GM19395 (cell line): ENCODE results near the gene EDEM2.
"Not testable (repeated sequence)": the region's sequence is repeated elsewhere in the genome, so short reads cannot be mapped to it uniquely, and the experiment has no call there.

ENCODE experiments used
- ATAC-seq: cut with Tn5 transposase; IDR thresholded peaks from one replicate; pipeline ENCODE4 v1.9.1; 2021; ENCODE audit warnings: mild to moderate bottlenecking, moderate library complexity; ENCODE audit not compliant: unreplicated experiment

EDEM2 gene

GRCh38 chr20:35088231-35089145, 58.6 kb downstream of the EDEM2 start:
- ATAC-seq, result no peak

- no peak for ATAC-seq
These were observed 59.3 kb downstream of the EDEM2 start for GRCh38 chr20:35087791-35088190.

- ATAC-seq, result no peak
These were observed 59.8 kb downstream of the EDEM2 start for GRCh38 chr20:35087355-35087754.

GRCh38 chr20:35085477-35086225, 61.5 kb downstream of the EDEM2 start:
- ATAC-seq, result no peak

DNA sequence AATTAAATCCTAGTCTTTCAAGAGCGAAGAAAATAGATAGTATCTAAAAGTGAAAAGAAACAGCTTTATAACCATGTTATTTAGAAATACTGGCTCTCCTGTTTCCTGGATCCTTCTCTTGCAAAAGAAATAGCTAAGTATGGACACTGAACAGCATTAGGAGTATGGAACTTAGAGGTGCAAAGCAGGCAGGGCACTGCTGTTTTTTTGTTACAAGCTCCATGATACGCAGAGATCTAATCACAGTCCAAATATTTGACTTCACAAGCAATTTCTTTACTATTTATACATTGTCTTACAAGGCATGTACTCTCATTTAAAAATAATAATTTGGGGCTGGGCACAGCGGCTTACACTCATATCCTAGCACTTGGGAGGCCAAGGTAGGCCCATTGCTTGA, 62.1 kb downstream of the EDEM2 start:
- ATAC-seq, result no peak

DNA sequence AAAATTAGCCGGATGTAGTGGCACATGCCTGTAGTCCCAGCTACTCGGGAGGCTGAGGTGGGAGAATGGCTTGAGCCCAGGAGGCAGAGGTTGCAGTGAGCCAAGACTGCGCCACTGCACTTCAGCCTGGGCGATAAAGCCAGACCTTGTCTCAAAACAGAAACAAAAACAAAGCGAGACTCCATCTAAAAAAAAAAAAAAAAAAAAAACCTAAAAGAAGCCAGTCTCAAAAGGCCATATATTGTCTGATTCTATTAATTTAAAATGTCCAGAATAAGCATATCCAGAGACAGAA, 66.8 kb downstream of the EDEM2 start:
- not testable (repeated sequence) for ATAC-seq

DNA sequence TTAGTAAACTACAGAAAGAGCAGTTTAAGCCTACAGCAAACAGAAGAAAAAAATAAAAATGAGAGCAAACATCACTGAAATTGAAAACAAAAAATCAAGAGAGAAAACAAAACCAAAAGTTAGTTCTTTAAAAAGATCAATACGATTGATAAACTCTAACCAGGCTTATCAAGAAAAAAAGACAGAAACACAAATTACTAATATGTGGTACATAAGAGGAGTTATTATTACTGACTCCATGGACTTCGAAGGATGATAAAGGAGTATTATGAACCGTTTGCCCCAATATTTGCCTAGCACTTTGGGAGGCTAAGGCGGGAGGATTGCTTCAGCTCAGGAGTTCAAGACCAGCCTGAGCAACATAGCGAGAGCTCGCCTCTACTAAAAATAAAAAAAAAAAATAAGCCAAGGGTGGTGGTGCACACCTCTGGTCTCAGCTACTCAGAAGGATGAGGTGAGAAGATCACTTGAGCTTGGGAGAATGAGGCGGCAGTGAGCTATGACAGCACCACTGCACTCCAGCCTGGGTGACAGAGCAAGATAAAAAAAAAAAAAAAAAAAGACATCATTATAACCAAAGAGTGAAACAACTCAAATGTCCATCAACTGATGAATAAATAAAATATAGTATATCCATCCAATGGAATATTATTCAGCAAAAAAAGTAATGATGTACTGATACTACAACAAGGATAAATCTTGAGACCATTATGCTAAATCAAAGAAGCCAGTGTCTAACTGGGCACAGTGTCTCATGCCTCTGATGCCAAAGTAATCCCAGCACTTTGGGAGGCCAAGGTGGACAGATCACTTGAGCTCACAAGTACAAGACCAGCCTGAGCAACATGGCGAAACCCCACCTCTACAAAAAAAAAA, 67.4 kb downstream of the EDEM2 start:
- ATAC-seq, result no peak

DNA sequence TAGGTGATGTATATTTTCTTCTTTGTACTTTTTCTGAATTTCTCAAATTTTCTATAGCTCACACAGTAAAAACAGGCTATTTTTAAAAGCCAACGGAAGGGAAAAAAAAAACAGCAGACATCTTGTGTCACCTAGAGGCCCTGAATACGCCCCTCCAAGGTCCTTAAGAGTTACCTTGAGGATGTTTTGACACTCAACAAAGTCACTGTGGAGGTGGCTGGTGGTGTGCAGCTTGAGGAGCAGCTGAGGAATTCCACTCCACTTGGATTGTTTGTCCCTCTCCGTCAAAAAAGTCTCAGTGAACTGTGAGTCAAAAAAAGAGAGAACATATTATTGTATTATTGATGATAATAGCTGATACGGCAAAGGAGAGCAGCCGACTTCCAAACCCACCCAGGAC, 69.3 kb downstream of the EDEM2 start:
- no peak for ATAC-seq

DNA sequence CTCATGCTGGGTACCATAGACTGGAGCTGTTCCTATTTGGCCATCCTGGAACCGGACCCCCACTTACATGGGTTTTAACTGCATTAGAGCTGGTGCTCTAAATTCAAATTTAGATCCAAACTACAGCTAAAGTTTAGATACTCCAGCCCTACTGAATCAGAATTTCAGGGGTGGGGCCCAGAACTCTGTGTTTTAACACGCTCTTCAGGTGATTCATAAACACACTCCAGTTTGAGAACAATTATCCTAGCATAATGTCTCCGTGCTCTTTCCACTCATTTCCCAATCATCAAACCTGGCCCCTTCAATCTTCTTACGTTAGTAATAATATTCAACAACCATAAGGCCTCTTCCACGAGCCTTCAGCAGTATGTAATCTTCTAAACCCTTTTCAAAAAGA, 69.8 kb downstream of the EDEM2 start:
- ATAC-seq, result no peak

- not testable (repeated sequence) for ATAC-seq
These were observed 75.5 kb downstream of the EDEM2 start for GRCh38 chr20:35071436-35072153.

DNA sequence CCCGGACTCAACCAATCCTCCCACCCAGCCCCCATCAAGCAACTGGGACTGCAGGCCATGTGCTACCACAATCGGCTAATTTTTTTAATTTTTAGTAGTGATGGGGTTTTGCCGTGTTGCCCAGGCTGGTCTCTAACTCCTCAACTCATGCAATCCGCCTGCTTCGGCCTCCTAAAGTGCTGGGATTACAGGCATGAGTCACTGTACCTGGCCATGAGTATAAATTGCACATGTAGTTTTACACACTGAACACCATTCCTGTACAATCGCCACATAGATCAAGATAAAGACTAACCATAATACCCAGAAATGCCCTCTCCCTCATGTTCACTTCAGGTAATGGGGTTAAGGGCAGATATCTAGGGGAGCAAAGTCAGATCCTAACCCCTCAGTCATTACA, 80.9 kb downstream of the EDEM2 start:
- ATAC-seq, result no peak
